GM18520 (cell line): ENCODE measurements around the gene PTPRC.

Experiments used
- ATAC-seq: cut with Tn5 transposase; IDR thresholded peaks from one replicate; pipeline ENCODE4 v1.9.1; 2021; ENCODE audit not compliant: unreplicated experiment

Gene PTPRC

GRCh38 chr1:198669023-198669698, 30.3 kb downstream of the PTPRC start:
- ATAC-seq: peak; percentile 91

- no peak for ATAC-seq
These were observed 30.9 kb downstream of the PTPRC start for GRCh38 chr1:198669771-198670170.

GRCh38 chr1:198671136-198671535, 32.3 kb downstream of the PTPRC start:
- no peak for ATAC-seq

GRCh38 chr1:198672124-198672523, 33.3 kb downstream of the PTPRC start:
- ATAC-seq: no peak

GRCh38 chr1:198674009-198674408, 35.2 kb downstream of the PTPRC start:
- ATAC-seq: no peak

GRCh38 chr1:198676253-198676652, 37.4 kb downstream of the PTPRC start:
- no peak for ATAC-seq

GRCh38 chr1:198677027-198677426, 38.2 kb downstream of the PTPRC start:
- ATAC-seq: no peak

- no peak for ATAC-seq
These were observed 39.0 kb downstream of the PTPRC start for GRCh38 chr1:198677871-198678270.

GRCh38 chr1:198678301-198678836, 39.5 kb downstream of the PTPRC start:
- no peak for ATAC-seq

- no peak for ATAC-seq
These were observed 40.1 kb downstream of the PTPRC start for GRCh38 chr1:198678901-198679329.

GRCh38 chr1:198679535-198680173, 40.8 kb downstream of the PTPRC start:
- ATAC-seq: no peak

GRCh38 chr1:198680174-198680875, 41.5 kb downstream of the PTPRC start:
- no peak for ATAC-seq

GRCh38 chr1:198681252-198681651, 42.4 kb downstream of the PTPRC start:
- no peak for ATAC-seq

- peak; percentile 98 for ATAC-seq
These were observed 43.3 kb downstream of the PTPRC start for GRCh38 chr1:198681831-198682759.

- ATAC-seq: no peak
These were observed 44.0 kb downstream of the PTPRC start for GRCh38 chr1:198682850-198683249.

GRCh38 chr1:198683449-198683848, 44.6 kb downstream of the PTPRC start:
- ATAC-seq: no peak

- ATAC-seq: no peak
These were observed 47.4 kb downstream of the PTPRC start for GRCh38 chr1:198686069-198686728.

GRCh38 chr1:198687429-198687828, 48.6 kb downstream of the PTPRC start:
- no peak for ATAC-seq

- no peak for ATAC-seq
These were observed 52.2 kb downstream of the PTPRC start for GRCh38 chr1:198691063-198691462.

- ATAC-seq: no peak
These were observed 54.5 kb downstream of the PTPRC start for GRCh38 chr1:198693321-198693720.
